H1 (cell line): ENCODE measurements around the gene TMPRSS11E. TPM values are rescaled to one million over a fixed set of nuclear protein-coding genes. Genes with fewer than 3 reads are reported as not detected.

Experiments used
- BRCA1 ChIP-seq: IDR thresholded peaks from 2 replicates; pipeline ENCODE4 v1.6.1; 2012; ENCODE audit warnings: low read depth, low read length, improper control_type of control experiment
- CHD7 ChIP-seq: fragments of 300-600 bp; sonication (generic); IDR thresholded peaks from 2 replicates; pipeline ENCODE4 v1.7.1; 2012; ENCODE audit warnings: low read length, moderate library complexity, mild to moderate bottlenecking, inconsistent platforms; ENCODE audit not compliant: insufficient replicate concordance
- CTCF ChIP-seq, 3 experiments: IDR thresholded peaks; 1 replicate in 2 of 3; 2 replicates in 1 of 3; pipeline versions ENCODE4 v1.5.1 to v1.6.1; 2011; ENCODE audit warnings: low read length in 3 of 3, mild to moderate bottlenecking in 3 of 3, inconsistent platforms in 2 of 3, low read depth in 1 of 3, moderate library complexity in 1 of 3; ENCODE audit not compliant: insufficient read depth in 1 of 3; ENCODE audit errors: control extremely low read depth in 1 of 3
- KDM5A ChIP-seq: fragments of 200-600 bp; IDR thresholded peaks from 2 replicates; pipeline ENCODE4 v1.7.1; 2012; ENCODE audit warnings: mild to moderate bottlenecking, low read length, inconsistent platforms, mixed read lengths
- MAFK ChIP-seq: IDR thresholded peaks from 2 replicates; pipeline ENCODE4 v1.6.1; 2012; ENCODE audit warnings: low read depth, mild to moderate bottlenecking, improper control_type of control experiment, low read length
- POU5F1 ChIP-seq: IDR thresholded peaks from 2 replicates; pipeline ENCODE4 v1.6.1; 2011; ENCODE audit warnings: low read depth, mild to moderate bottlenecking, low read length, moderate library complexity
- RBBP5 ChIP-seq: IDR thresholded peaks from 2 replicates; pipeline ENCODE4 v1.7.1; 2012; ENCODE audit warnings: low read depth, mild to moderate bottlenecking, inconsistent platforms, low read length, moderate library complexity, borderline replicate concordance
- SP1 ChIP-seq: IDR thresholded peaks from 2 replicates; pipeline ENCODE4 v1.6.1; 2011; ENCODE audit warnings: low read depth, low read length
- SP2 ChIP-seq: IDR thresholded peaks from 2 replicates; pipeline ENCODE4 v1.6.1; 2012; ENCODE audit warnings: mild to moderate bottlenecking, low read length, inconsistent platforms
- polyA plus RNA-seq, 7 experiments: library from polyadenylated mRNA; depleted of rRNA in 3 of 7; stranded (reverse) in 5 of 7; unstranded in 2 of 7; fragments of >200 nt in 5 of 7; fragments of 200-250 nt in 2 of 7; gene quantifications; 1 replicate in 5 of 7; 2 replicates in 1 of 7; 4 replicates in 1 of 7; pipeline versions ENCODE4 v1.2.1 to v1.2.3, GENCODE V29; 2011 to 2013; ENCODE audit warnings: missing spikeins in 2 of 7, mixed read lengths in 2 of 7
- total RNA-seq: library from RNA; stranded (reverse); fragmentation: NEBNext Ultra II Directional; extraction: Animal tissue kit (Norgen Biotek cat#: 25700); gene quantifications from 2 replicates; pipeline ENCODE4 v1.2.1, GENCODE V29; 2021

The TMPRSS11E gene
- total and polyA plus RNA-seq, 2 of the 8 experiments (the other 6 are each of a cell fraction or from before 2014, with no cell fraction given) = 0.38 to 0.71 TPM

GRCh38 chr4:68434277-68434676 lies 13.0 kb upstream of the TMPRSS11E start (continued):
- TF ChIP-seq CHD7 = no peak
- TF ChIP-seq POU5F1 = no peak
- TF ChIP-seq BRCA1 = no peak
- no peak for TF ChIP-seq KDM5A
- no peak for TF ChIP-seq SP2
- no peak for TF ChIP-seq RBBP5
- TF ChIP-seq SP1 = no peak
- TF ChIP-seq MAFK = no peak
- no peak for TF ChIP-seq CTCF (IDR thresholded peaks at IDR 0.05; ENCODE audit: control extremely low read depth in 1 of 3, insufficient read depth in 1 of 3, low read depth in 1 of 3, low read length in 3 of 3)
